ENCODE measurements around the gene CYTH3.
"Not testable (repeated sequence)": the region's sequence is repeated elsewhere in the genome, so short reads cannot be mapped to it uniquely, and the experiment has no call there.

The CYTH3 gene

DNA sequence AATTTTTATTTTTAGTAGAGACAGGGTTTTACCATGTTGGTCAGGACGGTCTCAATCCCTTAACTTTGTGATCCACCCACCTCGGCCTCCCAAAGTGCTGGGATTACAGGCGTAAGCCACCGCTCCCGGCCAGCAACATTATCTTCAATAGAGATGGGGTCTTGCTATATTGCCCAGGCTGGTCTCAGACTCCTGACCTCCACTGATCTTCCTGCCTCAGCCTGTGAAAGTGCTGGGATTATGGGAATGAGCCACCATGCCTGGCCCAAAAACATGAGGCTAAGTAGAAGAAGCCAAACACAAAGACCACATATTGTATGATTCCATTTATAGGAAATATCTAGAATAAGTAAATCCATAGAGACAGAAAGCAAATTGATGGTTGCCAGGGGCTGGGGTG is 19.1 kb upstream of the CYTH3 start:
- DNase-seq (ENCODE audit: low read depth) = no peak
- no peak overlapping the region for H3K4me3 ChIP-seq (ENCODE audit: low read depth, low read length)
- TF ChIP-seq, protein P1, sequence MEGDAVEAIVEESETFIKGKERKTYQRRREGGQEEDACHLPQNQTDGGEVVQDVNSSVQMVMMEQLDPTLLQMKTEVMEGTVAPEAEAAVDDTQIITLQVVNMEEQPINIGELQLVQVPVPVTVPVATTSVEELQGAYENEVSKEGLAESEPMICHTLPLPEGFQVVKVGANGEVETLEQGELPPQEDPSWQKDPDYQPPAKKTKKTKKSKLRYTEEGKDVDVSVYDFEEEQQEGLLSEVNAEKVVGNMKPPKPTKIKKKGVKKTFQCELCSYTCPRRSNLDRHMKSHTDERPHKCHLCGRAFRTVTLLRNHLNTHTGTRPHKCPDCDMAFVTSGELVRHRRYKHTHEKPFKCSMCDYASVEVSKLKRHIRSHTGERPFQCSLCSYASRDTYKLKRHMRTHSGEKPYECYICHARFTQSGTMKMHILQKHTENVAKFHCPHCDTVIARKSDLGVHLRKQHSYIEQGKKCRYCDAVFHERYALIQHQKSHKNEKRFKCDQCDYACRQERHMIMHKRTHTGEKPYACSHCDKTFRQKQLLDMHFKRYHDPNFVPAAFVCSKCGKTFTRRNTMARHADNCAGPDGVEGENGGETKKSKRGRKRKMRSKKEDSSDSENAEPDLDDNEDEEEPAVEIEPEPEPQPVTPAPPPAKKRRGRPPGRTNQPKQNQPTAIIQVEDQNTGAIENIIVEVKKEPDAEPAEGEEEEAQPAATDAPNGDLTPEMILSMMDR (conservative IDR thresholded peaks at IDR 0.05; ENCODE audit: low read depth, low read length) = no peak

DNA sequence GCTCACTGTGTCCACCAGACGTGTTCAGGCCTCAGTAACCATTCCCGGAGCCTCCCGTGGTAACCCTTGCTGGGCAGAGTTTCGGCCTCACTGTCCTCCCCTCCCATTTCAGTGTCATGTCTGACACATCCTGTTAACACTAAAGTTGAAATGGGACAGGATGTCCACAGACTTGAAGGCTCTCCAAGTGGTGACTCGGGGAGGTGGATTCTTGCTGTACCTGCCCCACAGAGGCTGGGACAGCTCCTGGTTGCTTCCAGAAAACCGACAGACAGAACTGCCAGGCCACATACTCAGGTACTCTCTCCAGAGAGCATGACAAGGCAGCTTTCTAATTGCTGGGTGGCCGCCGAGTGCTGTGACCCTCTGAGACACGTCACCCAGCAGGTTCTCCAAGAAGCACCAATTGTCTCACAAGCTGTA is 17.9 kb upstream of the CYTH3 start:
- no peak for DNase-seq (ENCODE audit: low read depth)
- H3K4me3 ChIP-seq (ENCODE audit: low read depth, low read length) = no peak overlapping the region
- TF ChIP-seq, protein P1 (conservative IDR thresholded peaks at IDR 0.05; ENCODE audit: low read depth, low read length) = no peak

DNA sequence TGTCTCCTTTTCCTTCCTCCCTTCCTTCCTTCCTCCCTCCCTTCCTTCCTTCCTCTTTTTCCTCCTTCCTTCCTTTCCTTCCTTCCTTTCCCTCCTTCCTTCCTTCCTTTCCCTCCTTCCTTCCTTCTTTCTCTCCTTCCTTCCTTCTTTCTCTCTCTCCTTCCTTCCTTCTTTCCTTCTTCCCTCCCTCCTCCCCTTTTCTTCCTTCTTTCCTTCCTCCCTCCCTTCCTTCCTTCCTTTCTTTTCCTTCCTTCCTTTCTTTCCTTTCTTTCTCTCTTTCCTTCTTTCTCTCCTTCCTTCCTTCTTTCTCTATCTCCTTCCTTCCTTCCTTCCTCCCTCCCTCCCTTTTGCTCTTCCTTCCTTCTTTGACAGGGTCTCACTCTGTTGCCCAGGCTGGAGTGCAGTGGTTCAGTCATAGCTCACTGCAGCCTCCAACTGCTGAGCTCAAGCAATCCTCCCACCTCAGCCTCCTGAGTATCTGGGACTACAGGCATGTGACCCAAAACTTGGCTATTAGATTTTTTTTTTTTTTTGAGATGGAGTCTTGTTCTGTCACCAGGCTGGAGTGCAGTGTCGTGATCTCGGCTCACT is 15.9 kb upstream of the CYTH3 start:
- no peak overlapping the region for H3K4me3 ChIP-seq (ENCODE audit: low read depth, low read length)
- TF ChIP-seq, protein P1 (conservative IDR thresholded peaks at IDR 0.05; ENCODE audit: low read depth, low read length) = no peak
- DNase-seq (ENCODE audit: low read depth) = no peak

GRCh38 chr7:6286486-6286885 is 14.1 kb upstream of the CYTH3 start:
- no peak for DNase-seq (ENCODE audit: low read depth)
- H3K4me3 ChIP-seq (ENCODE audit: low read depth, low read length) = no peak overlapping the region
- TF ChIP-seq, protein P1 (conservative IDR thresholded peaks at IDR 0.05; ENCODE audit: low read depth, low read length) = no peak

- TF ChIP-seq, protein P1 (conservative IDR thresholded peaks at IDR 0.05; ENCODE audit: low read depth, low read length) = no peak
- no peak overlapping the region for H3K4me3 ChIP-seq (ENCODE audit: low read depth, low read length)
- no peak for DNase-seq (ENCODE audit: low read depth)
These were observed 12.3 kb upstream of the CYTH3 start for GRCh38 chr7:6284461-6285360.

GRCh38 chr7:6284055-6284400 is 11.6 kb upstream of the CYTH3 start:
- peak; percentile 54 for DNase-seq (ENCODE audit: low read depth)
- H3K4me3 ChIP-seq (ENCODE audit: low read depth, low read length) = no peak overlapping the region
- TF ChIP-seq, protein P1 (conservative IDR thresholded peaks at IDR 0.05; ENCODE audit: low read depth, low read length) = no peak

GRCh38 chr7:6283391-6284054 is 11.1 kb upstream of the CYTH3 start:
- H3K4me3 ChIP-seq (ENCODE audit: low read depth, low read length) = not testable (repeated sequence)
- peak; percentile 64 for DNase-seq (ENCODE audit: low read depth)
